ENCODE data around the gene SPTB.

The SPTB gene

DNA sequence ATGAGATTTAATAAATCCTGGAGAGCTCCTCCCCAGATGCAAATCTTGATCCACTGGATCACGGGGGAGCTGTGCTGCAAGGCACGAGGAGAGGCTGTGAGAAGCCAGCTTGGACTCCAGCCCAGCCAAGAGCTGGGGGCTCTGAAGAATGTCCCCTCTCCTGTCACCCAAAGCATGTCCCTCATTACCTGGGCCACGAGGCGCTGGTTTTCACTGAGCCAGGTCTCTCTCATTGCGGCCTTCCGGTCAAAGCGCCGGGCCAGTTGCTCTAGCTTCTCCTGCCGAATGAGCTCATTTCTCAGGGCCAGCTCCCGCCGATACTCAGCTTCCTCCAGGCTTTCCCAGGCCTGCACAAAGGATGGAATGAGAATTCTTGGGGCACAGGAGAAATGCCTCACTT, 83.3 kb downstream of the SPTB start:
- no peak for DNase-seq (ENCODE audit: low read depth)
- TF ChIP-seq, protein P1, sequence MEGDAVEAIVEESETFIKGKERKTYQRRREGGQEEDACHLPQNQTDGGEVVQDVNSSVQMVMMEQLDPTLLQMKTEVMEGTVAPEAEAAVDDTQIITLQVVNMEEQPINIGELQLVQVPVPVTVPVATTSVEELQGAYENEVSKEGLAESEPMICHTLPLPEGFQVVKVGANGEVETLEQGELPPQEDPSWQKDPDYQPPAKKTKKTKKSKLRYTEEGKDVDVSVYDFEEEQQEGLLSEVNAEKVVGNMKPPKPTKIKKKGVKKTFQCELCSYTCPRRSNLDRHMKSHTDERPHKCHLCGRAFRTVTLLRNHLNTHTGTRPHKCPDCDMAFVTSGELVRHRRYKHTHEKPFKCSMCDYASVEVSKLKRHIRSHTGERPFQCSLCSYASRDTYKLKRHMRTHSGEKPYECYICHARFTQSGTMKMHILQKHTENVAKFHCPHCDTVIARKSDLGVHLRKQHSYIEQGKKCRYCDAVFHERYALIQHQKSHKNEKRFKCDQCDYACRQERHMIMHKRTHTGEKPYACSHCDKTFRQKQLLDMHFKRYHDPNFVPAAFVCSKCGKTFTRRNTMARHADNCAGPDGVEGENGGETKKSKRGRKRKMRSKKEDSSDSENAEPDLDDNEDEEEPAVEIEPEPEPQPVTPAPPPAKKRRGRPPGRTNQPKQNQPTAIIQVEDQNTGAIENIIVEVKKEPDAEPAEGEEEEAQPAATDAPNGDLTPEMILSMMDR (IDR thresholded peaks at IDR 0.05; ENCODE audit: low read depth, low read length, missing control alignments) = no peak
- H3K4me3 ChIP-seq (ENCODE audit: low read depth, low read length) = no peak overlapping the region

DNA sequence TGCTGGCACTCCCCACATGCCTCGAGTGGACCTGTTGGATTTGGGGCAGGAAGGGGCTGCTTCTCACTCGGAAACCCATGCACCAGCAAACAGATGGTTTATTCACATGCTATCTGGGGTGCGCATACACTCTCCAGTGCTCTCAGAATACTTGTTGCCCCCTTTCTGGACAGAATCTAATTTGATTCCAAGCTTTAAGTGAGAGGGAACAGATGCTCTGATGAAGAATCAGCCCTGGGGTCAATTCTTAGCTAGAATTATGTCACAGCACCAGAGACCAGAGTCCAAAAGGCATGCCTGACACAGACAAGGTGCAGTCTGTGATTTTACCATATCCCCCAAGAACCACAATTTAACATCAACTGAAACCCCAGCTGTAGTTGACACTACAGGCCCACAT, 83.8 kb downstream of the SPTB start:
- no peak overlapping the region for H3K4me3 ChIP-seq (ENCODE audit: low read depth, low read length)
- TF ChIP-seq, protein P1 (IDR thresholded peaks at IDR 0.05; ENCODE audit: low read depth, low read length, missing control alignments) = no peak
- no peak for DNase-seq (ENCODE audit: low read depth)

DNA sequence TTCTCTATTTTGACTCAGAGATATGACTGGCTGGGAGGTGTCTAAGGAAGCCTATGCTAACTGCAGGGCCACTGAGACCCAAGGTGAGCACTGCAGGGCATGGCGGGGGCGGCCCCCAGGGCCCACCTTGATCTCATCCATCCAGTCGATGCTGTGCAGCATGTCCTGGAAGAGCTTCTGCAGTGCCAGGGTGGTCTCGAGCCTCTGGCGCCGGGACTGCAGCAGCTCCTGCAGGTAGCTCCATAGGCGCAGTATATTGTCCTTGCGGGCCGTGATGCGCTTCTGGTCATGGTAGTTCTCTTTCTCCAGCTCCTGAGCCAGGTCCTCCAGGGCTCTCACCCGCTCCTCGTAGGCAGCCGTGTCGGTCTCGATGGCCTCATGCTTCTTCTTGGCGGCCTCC, 84.5 kb downstream of the SPTB start:
- TF ChIP-seq, protein P1 (IDR thresholded peaks at IDR 0.05; ENCODE audit: low read depth, low read length, missing control alignments) = no peak
- DNase-seq (ENCODE audit: low read depth) = no peak
- no peak overlapping the region for H3K4me3 ChIP-seq (ENCODE audit: low read depth, low read length)

DNA sequence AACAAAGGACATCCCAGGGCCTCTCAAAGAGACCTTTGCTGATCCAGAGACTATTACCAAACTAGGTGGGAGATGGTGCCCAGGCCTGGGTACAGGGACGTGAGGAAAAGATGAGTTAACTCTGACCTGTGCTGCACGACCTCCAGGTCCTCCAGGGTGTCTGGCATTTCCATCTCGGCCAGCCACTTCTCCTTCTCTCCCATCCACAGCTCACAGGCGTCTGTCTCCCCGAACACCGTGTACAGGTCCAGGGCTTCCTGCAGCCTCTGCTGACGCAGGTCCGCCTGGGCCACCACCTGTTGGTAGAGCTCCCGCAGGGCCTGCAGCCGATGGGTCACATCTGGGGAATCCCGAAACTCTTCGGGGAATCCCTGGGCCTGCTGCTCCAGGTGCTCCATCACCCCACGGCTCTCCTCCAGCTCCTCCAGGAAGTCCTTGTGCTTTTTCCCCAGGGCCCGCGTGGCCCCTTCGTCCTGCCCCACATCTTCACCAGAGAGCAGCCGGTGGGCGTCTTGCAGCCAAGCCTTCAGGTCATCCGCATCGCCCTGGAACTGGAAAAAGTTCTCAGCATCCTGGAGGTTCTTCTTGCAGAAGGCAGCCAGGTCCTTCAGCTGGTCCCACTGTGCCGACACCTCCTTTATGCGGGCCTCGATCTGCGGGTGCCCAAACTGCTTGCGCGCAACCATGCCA, 86.7 kb downstream of the SPTB start:
- TF ChIP-seq, protein P1 (IDR thresholded peaks at IDR 0.05; ENCODE audit: low read depth, low read length, missing control alignments) = no peak
- no peak for DNase-seq (ENCODE audit: low read depth)
- H3K4me3 ChIP-seq (ENCODE audit: low read depth, low read length) = no peak overlapping the region

DNA sequence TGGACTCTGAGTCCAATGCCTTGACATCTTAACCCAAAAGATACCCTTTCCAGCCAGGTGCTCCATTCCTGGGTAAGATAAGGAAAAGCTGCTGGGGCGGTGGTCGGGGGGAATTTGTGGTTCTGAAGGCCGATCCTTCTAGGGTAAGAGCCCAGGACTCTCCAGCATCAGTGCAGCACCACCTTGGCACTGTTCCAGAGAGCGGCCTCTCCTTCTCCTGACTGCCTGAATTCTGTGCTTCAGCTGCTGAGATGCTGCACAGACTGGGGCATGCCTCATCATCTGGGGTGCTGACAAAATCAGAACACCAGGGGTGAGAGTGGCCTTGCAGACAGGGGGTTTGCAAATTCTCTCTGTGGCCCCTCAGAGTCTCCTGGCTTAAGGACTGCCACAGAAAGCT, 87.5 kb downstream of the SPTB start:
- TF ChIP-seq, protein P1 (IDR thresholded peaks at IDR 0.05; ENCODE audit: low read depth, low read length, missing control alignments) = no peak
- H3K4me3 ChIP-seq (ENCODE audit: low read depth, low read length) = no peak overlapping the region
- no peak for DNase-seq (ENCODE audit: low read depth)

DNA sequence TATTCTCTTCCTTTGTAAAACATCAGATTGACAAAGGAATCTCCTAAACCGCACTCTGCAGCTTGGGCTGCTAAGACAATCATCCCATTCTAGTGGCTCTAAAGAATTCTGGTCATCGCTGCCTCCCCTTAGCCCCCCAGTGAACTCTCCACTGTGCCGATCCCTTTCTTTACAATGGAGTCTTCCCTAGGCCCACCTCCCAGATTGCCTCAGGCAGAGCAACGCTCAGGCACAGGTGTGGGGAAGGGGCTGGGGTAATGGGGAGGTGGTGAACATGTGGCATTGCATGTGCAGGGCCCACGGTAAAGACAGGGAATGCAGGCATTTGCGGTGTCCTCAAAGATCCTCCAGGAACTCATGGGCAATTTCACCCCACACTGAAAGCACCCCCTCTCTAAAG, 89.2 kb downstream of the SPTB start:
- DNase-seq (ENCODE audit: low read depth) = no peak
- TF ChIP-seq, protein P1 (IDR thresholded peaks at IDR 0.05; ENCODE audit: low read depth, low read length, missing control alignments) = no peak

DNA sequence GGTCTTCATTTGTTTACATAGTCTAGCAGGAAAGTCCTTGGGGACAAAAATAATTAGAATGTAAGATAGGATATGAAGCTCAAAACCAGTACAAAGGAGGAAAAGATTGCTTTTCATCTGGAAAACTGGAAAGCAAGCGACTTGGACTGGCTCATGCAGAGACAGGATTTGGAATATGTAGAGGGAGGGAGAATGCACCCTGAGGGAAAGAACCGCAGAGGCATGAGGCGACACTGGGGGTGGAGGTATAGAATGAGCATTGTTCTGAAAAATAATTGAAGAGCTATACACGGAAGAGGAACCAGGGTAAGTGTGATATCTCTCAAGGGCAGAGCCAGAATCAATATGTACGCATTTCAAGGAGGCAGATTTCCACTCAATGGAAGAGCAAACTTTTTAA, 90.0 kb downstream of the SPTB start:
- no peak for DNase-seq (ENCODE audit: low read depth)
- TF ChIP-seq, protein P1 (IDR thresholded peaks at IDR 0.05; ENCODE audit: low read depth, low read length, missing control alignments) = no peak
- no peak overlapping the region for H3K4me3 ChIP-seq (ENCODE audit: low read depth, low read length)

More for the DNA sequence above, 89.2 kb downstream of the SPTB start:
- no peak overlapping the region for H3K4me3 ChIP-seq (ENCODE audit: low read depth, low read length)
